Neural crest cell (in vitro differentiated cells): ENCODE data around the gene PPP1R15A. TPM values are rescaled to one million over a fixed set of nuclear protein-coding genes. Genes with fewer than 3 reads are reported as not detected.

Experiments
- DNase-seq: peaks from one replicate; pipeline ENCODE4 v3.0.0; 2021; ENCODE audit warnings: low read depth, mixed read lengths, low spot score
- H3K27ac Mint-ChIP-seq: one replicate; pipeline ENCODE4 v1.8.0; 2021; ENCODE audit warnings: mild to moderate bottlenecking, mixed read lengths; ENCODE audit not compliant: unreplicated experiment
- H3K27me3 Mint-ChIP-seq: 2 replicates; pipeline ENCODE4 v1.8.0; 2021; ENCODE audit warnings: low read depth, mild to moderate bottlenecking, mixed read lengths
- H3K36me3 Mint-ChIP-seq: 2 replicates; pipeline ENCODE4 v1.8.0; 2021; ENCODE audit warnings: low read depth, mild to moderate bottlenecking, mixed read lengths
- H3K4me1 Mint-ChIP-seq: 2 replicates; pipeline ENCODE4 v1.8.0; 2021; ENCODE audit warnings: mixed read lengths
- H3K4me3 Mint-ChIP-seq: one replicate; pipeline ENCODE4 v1.8.0; 2021; ENCODE audit warnings: mild to moderate bottlenecking, mixed read lengths
- H3K9me3 Mint-ChIP-seq: 2 replicates; pipeline ENCODE4 v1.8.0; 2021; ENCODE audit warnings: mixed read lengths
- long read RNA-seq: library from polyadenylated mRNA; unstranded; transcript quantifications from one replicate; pipeline ENCODE4 v2.0.0, GENCODE V29; 2020
- total RNA-seq: library from RNA; stranded (reverse); gene quantifications from 2 replicates; pipeline ENCODE4 v1.2.1, GENCODE V29; 2021
- TF ChIP-seq, protein P1 (sequence below): fragments of 200-600 bp; sonication (generic); conservative IDR thresholded peaks from 2 replicates; pipeline ENCODE4 v1.5.0; 2021; ENCODE audit warnings: antibody characterized with exemption, mild to moderate bottlenecking

The PPP1R15A gene
- total RNA-seq: 27.5 and 27.8 TPM in 2 replicates
- long read RNA-seq, transcript PPP1R15A-201 (3 exons, 2,378 nt): major isoform, 10 of 11 reads
- long read RNA-seq, partial matches to known transcripts: 1 of 11 reads
- long read RNA-seq, other reads (novel, unspliced or antisense): 0 of 11 reads

DNA sequence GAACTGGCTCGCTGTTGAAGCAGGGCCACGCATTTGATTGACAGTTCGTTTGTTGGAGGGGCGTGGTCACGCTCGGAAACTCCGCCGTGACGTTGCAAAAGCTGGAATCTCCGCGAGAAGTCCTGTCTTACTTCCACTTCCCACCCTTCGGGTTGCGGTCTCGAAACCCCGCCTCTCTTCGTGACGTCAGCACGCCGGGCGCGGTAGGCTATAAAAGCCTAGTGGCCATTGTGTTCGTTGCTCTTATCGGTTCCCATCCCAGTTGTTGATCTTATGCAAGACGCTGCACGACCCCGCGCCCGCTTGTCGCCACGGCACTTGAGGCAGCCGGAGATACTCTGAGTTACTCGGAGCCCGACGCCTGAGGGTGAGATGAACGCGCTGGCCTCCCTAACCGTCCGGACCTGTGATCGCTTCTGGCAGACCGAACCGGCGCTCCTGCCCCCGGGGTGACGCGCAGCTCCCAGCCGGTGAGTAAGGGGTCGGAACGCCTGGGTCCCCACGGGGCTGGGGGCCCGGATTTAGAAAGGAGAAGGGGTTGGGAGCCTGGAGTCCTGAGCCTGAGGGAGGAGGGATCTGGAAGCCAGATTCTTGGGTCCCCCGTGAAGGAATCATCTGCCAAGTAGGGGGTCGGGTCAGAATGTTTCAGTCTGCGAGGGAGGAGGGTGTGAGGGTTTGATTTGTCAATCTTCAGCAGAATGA lies at the start of gene PPP1R15A:
Gene PPP1R15A, plus strand, starts transcription at position 240 of the 702 bp plus-strand sequence. CDS start 813 bp downstream, outside the sequence.
- Mint-ChIP-seq H3K4me1 (peaks cover 59% of the 10 kb centered on the region), H3K27me3 (no peaks in the 10 kb centered on the region), H3K4me3 (peak within 1 kb of the TSS; percentile 100), H3K9me3 (no peaks in the 10 kb centered on the region), H3K27ac (peak within 1 kb of the TSS; percentile 100), H3K36me3 (peaks cover 21% of the 10 kb centered on the region)
- TF ChIP-seq, protein P1, sequence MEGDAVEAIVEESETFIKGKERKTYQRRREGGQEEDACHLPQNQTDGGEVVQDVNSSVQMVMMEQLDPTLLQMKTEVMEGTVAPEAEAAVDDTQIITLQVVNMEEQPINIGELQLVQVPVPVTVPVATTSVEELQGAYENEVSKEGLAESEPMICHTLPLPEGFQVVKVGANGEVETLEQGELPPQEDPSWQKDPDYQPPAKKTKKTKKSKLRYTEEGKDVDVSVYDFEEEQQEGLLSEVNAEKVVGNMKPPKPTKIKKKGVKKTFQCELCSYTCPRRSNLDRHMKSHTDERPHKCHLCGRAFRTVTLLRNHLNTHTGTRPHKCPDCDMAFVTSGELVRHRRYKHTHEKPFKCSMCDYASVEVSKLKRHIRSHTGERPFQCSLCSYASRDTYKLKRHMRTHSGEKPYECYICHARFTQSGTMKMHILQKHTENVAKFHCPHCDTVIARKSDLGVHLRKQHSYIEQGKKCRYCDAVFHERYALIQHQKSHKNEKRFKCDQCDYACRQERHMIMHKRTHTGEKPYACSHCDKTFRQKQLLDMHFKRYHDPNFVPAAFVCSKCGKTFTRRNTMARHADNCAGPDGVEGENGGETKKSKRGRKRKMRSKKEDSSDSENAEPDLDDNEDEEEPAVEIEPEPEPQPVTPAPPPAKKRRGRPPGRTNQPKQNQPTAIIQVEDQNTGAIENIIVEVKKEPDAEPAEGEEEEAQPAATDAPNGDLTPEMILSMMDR: peak; percentile 18
- peak; percentile 99 for DNase-seq

DNA sequence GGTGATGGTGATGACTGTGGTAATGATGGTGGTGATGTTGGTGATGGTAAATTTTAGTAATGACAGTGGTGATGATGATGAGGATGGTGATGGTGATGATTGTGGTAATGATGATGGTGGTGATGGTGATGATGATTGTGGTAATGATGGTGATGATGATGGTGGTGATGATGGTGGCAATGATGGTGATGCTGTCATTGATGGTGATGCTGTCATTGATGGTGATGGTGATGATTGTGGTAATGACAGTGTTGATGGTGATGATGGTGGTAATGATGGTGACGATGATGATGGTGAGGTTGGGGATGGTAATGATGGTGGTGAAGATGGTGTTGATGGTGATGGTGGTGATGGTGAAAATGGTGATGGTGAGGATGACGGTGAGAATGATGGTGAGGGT lies 49.7 kb upstream of the PPP1R15A start:
- H3K9me3 Mint-ChIP-seq: no peaks in the 10 kb centered on the region
- TF ChIP-seq, protein P1: no peak
- H3K36me3 Mint-ChIP-seq: peaks cover 2% of the 10 kb centered on the region
- H3K27ac Mint-ChIP-seq: no peak overlapping the region
- no peaks in the 10 kb centered on the region for H3K27me3 Mint-ChIP-seq
- H3K4me1 Mint-ChIP-seq: no peaks in the 10 kb centered on the region
- no peak for DNase-seq
- H3K4me3 Mint-ChIP-seq: no peak overlapping the region

DNA sequence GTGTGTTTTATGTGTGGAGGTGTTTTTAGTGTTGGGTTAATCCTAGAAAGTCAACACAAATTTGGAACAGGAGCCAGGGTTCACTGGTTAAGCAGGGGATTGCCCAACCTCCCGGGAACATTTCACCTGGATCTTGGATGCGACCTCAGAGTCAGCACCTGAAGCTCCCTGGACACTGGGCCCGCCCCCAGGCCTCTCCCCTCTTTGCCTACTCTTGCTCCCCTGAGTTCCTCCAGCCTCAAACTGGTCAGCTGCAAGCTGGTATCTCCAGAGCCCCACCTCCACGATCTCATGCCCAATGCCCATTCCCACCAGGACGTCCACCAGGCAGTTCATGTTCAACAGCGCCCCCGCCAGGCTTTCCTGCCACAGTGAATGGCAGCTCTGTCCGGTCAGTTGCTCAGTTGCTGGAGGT lies 45.6 kb upstream of the PPP1R15A start:
- TF ChIP-seq, protein P1: peak; percentile 22
- Mint-ChIP-seq H3K36me3 (peaks cover 2% of the 10 kb centered on the region), H3K27ac (no peak overlapping the region), H3K4me1 (no peaks in the 10 kb centered on the region), H3K4me3 (no peak overlapping the region), H3K9me3 (no peaks in the 10 kb centered on the region), H3K27me3 (no peaks in the 10 kb centered on the region)
- no peak for DNase-seq

DNA sequence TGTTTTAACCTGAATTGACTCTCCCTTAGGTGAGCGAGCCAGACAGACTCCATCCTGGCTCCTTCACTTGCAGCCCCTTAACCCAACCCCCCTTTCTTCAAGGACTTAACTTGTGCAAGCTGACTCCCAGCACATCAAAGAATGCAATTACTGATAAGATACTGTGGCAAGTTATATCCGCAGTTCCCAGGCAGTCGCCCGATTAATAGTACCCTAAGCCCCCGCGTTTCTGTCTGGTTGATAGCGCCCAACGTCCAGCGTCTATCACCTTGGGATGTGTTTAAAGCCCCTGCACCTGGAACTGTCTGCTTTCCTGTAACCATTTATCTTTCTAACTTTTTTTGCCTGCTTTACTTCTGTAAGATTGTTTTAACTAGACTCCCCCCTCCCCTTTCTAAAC lies 42.1 kb upstream of the PPP1R15A start:
- Mint-ChIP-seq H3K4me1 (peaks cover 5% of the 10 kb centered on the region), H3K36me3 (peaks cover 5% of the 10 kb centered on the region), H3K4me3 (no peak overlapping the region), H3K27me3 (no peaks in the 10 kb centered on the region), H3K9me3 (no peaks in the 10 kb centered on the region), H3K27ac (no peak overlapping the region)
- TF ChIP-seq, protein P1: no peak
- DNase-seq: no peak

DNA sequence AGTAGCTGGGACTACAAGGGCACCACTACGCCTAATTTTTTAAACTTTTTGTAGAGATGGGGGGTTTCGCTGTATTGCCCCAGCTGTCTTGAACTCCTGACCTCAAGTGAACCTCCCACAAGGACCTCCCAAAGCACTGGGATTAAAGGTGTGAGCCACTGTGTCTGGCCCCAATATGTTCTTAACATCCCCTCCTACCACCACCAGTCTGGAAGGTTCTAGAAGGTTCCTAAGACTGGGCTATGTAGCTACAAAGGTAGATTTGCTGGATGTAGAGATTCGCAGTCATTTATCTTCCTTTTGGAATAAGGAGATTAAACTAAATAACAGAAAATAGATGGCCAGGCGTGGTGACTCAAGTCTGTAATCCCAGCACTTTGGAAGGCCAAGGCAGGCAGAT lies 41.3 kb upstream of the PPP1R15A start:
- H3K27me3 Mint-ChIP-seq: no peaks in the 10 kb centered on the region
- H3K36me3 Mint-ChIP-seq: peaks cover 5% of the 10 kb centered on the region
- TF ChIP-seq, protein P1: no peak

More for the DNA sequence above, 41.3 kb upstream of the PPP1R15A start:
- Mint-ChIP-seq H3K9me3 (no peaks in the 10 kb centered on the region), H3K4me1 (peaks cover 10% of the 10 kb centered on the region), H3K27ac (no peak overlapping the region), H3K4me3 (no peak overlapping the region)
- no peak for DNase-seq
